Astrocyte of the cerebellum (primary cell): Measurements from ENCODE around the gene ANO8.

ENCODE experiments used
- DNase-seq: peaks from one replicate; pipeline ENCODE4 v3.0.0-alpha.2; 2011; ENCODE audit warnings: low read depth
- H3K4me3 ChIP-seq: 2 replicates; pipeline ENCODE4 v1.5.1; 2011; ENCODE audit warnings: mild to moderate bottlenecking, low read depth, low read length, moderate library complexity
- CTCF ChIP-seq: IDR thresholded peaks from 2 replicates; pipeline ENCODE4 v1.5.1; 2012; ENCODE audit warnings: low read length, low read depth, moderate library complexity, mild to moderate bottlenecking; ENCODE audit errors: missing control alignments
- in situ Hi-C: cut with HindIII; loops from 2 replicates; pipeline ENCODE4 v1.10.0; 2017; ENCODE audit warnings: low sequenced_read_pairs

Gene ANO8

DNA sequence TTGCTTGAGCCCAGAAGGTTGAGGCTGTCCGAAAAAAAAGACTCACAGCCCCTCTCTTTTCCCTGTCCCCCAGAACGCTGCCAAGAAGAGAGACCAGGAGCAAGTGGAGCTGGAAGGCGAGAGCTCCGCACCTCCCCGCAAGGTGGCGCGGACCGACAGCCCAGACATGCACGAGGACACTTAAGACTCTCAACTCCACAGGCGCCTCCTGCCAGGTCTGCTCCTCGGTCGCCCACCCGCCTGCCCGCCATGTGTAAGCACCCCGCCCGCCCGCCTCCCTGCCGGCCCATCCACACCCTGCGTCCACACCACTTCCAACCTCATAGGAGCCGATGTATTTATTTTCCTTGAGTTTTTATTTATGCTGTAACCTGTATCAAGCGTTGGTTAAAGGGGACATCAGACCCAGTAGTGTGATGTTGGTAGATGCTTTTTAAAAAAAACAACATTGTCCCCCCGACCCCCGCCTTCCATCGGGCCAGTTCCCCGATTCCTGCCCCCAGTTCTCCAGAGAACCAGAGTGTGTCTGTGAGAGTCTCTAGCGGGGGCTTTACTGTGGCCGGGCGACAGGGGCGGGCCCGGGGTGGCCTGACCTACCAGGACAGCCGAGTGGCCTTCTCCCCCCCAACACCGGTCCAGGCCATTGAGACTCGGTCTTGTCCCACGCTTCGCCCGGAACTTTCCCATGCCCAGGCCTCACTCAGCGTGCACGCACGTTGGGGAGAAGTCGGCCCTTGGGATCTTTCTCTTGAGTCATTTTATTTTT is 15.0 kb downstream of the ANO8 start:
- H3K4me3 ChIP-seq = no peak overlapping the region
- no peak for DNase-seq
- TF ChIP-seq CTCF = no peak
- in situ Hi-C loops = loop anchor here (25.0 kb wide), 1 partner anchor 157 kb away; no protein-coding TSS in a partner anchor

DNA sequence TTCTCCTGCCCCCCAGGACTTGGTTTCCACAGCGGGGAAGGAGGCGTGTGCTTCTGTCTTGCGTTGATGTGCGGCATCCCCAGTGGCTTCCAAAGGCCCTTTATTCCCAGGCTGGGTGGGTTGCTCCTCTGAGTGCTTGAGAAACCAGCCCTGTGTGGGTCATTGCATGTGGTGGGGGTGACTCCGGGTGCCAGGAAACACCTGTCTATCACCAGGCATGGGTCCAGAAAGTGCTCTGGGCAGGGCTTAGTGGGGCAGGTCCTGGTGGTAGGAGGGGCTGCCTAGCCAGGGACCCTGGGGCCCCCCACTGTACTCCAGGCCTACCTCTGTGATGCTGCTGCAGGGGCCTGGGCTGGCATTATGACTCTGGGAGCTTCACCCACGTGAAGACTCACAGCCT is 15.7 kb downstream of the ANO8 start:
- H3K4me3 ChIP-seq = no peak overlapping the region
- in situ Hi-C loops = loop anchor here (25.0 kb wide), 1 partner anchor 157 kb away; no protein-coding TSS in a partner anchor
- TF ChIP-seq CTCF = no peak
- no peak for DNase-seq

- no peak for TF ChIP-seq CTCF
- in situ Hi-C loops = loop anchor here (25.0 kb wide), 1 partner anchor 152 kb away; no protein-coding TSS in a partner anchor
- DNase-seq = no peak
- no peak overlapping the region for H3K4me3 ChIP-seq
Measured at GRCh38 chr19:17314007-17314593, 20.6 kb downstream of the ANO8 start.

- DNase-seq = no peak
- TF ChIP-seq CTCF = no peak
- in situ Hi-C loops = loop anchor here (25.0 kb wide), 1 partner anchor 150 kb away; no protein-coding TSS in a partner anchor
- no peak overlapping the region for H3K4me3 ChIP-seq
Measured at GRCh38 chr19:17312189-17313113, 22.2 kb downstream of the ANO8 start.

GRCh38 chr19:17311455-17312188 is 23.0 kb downstream of the ANO8 start:
- no peak for TF ChIP-seq CTCF
- no peak overlapping the region for H3K4me3 ChIP-seq
- in situ Hi-C loops = loop anchor here (25.0 kb wide), 1 partner anchor 149 kb away; no protein-coding TSS in a partner anchor
- DNase-seq = no peak
